Endothelial cell (in vitro differentiated cells): ENCODE measurements around the gene PDE4D. TPM values are rescaled to one million over a fixed set of nuclear protein-coding genes. Genes with fewer than 3 reads are reported as not detected.

Experiments
- DNase-seq: peaks from one replicate; pipeline ENCODE4 v3.0.0; 2021; ENCODE audit warnings: low spot score
- H3K27ac Mint-ChIP-seq: one replicate; pipeline ENCODE4 v1.8.0; 2021; ENCODE audit warnings: mixed read lengths, inconsistent platforms; ENCODE audit not compliant: unreplicated experiment
- H3K27me3 Mint-ChIP-seq: one replicate; pipeline ENCODE4 v1.8.0; 2021; ENCODE audit warnings: mild to moderate bottlenecking, moderate library complexity, mixed read lengths, inconsistent platforms; ENCODE audit not compliant: unreplicated experiment
- H3K36me3 Mint-ChIP-seq: one replicate; pipeline ENCODE4 v1.8.0; 2021; ENCODE audit warnings: mild to moderate bottlenecking, low read depth, mixed read lengths, inconsistent platforms; ENCODE audit not compliant: unreplicated experiment
- H3K4me1 Mint-ChIP-seq: one replicate; pipeline ENCODE4 v1.8.0; 2021; ENCODE audit warnings: mild to moderate bottlenecking, mixed read lengths, inconsistent platforms; ENCODE audit not compliant: unreplicated experiment
- H3K4me3 Mint-ChIP-seq: one replicate; pipeline ENCODE4 v1.8.0; 2021; ENCODE audit warnings: mild to moderate bottlenecking, mixed read lengths, inconsistent platforms; ENCODE audit not compliant: unreplicated experiment
- H3K9me3 Mint-ChIP-seq: one replicate; pipeline ENCODE4 v1.8.0; 2021; ENCODE audit warnings: mixed read lengths, inconsistent platforms; ENCODE audit not compliant: unreplicated experiment
- total RNA-seq: library from RNA; stranded (reverse); fragmentation: NEBNext Ultra II Directional; extraction: Animal tissue kit (Norgen Biotek cat#: 25700); gene quantifications from one replicate; pipeline ENCODE4 v1.2.1, GENCODE V29; 2021; ENCODE audit not compliant: unreplicated experiment
- TF ChIP-seq, protein P1 (sequence below): fragments of 200-600 bp; sonication (generic); IDR thresholded peaks from one replicate; pipeline ENCODE4 v1.5.0; 2021; ENCODE audit warnings: antibody characterized with exemption; ENCODE audit not compliant: unreplicated experiment

Gene PDE4D
- total RNA-seq, 1 donor from 2014 or later: 9.4 TPM

DNA sequence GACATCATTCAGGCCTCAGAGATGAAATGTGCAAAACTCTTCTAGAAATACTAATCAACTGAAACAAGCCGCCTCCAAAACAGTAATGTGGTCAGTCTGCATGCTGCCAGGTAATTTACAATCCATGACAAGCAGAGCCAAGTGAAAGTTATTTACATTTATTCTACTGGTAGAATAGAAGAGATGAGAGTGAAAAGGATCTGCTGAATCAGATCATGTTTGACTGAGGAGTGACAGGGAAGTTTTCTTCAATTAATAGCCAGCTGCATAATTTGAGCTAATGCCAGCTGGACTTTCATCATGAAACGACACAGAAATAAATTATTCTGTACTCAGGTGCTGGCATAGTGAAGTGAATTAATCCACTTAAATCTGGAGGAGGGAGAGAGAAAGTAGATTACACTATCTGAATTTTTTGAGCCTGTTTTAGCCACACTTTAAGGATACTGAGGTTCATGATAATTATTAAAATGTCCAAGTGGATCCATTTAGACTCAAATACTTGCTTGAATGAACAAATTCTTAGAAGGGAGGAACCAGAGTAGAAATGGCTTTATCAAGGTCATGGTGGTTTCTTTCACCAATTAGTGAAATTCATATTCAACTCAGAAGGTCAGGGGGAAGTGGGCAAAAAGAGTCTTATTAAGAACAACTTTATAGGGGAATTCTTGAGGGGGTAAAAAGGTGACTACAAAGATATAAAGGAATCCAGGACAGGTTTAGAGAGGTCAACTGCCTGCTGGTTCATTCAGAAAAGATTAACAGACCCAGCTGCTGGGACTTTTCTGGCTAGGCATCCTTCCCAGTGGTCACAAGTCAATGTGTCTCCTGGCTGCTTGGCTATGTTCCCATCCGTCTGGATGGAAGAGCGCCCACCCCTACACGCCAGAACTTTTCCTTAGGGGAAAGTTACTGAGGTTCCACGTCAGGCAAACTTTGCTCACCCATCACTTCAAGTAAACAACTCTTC, 350.4 kb downstream of the PDE4D start:
- TF ChIP-seq, protein P1, sequence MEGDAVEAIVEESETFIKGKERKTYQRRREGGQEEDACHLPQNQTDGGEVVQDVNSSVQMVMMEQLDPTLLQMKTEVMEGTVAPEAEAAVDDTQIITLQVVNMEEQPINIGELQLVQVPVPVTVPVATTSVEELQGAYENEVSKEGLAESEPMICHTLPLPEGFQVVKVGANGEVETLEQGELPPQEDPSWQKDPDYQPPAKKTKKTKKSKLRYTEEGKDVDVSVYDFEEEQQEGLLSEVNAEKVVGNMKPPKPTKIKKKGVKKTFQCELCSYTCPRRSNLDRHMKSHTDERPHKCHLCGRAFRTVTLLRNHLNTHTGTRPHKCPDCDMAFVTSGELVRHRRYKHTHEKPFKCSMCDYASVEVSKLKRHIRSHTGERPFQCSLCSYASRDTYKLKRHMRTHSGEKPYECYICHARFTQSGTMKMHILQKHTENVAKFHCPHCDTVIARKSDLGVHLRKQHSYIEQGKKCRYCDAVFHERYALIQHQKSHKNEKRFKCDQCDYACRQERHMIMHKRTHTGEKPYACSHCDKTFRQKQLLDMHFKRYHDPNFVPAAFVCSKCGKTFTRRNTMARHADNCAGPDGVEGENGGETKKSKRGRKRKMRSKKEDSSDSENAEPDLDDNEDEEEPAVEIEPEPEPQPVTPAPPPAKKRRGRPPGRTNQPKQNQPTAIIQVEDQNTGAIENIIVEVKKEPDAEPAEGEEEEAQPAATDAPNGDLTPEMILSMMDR: no peak
- Mint-ChIP-seq H3K36me3 (no peaks in the 10 kb centered on the region), H3K27me3 (no peaks in the 10 kb centered on the region), H3K9me3 (no peaks in the 10 kb centered on the region), H3K27ac (no peak overlapping the region), H3K4me3 (no peak overlapping the region), H3K4me1 (peaks cover 2% of the 10 kb centered on the region)
- DNase-seq: no peak

DNA sequence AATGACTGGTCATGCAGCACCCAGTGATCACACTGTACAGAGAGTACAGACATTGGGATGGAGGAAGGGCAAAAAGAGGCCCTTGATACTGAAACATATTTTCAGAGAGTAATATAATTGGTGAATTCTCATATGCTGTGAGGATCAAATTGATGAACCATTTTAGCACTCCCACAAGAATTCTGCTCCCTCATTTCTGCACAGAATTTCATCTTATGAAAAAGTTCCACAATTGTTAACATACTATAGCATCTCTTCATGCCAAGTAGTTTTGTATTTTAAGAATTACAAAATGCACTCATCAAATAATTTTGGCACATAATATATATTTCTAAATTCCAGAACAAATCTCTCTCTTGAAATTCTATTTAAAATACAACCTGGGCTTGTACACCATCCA, 351.2 kb downstream of the PDE4D start:
- Mint-ChIP-seq H3K27me3 (no peaks in the 10 kb centered on the region), H3K9me3 (no peaks in the 10 kb centered on the region), H3K36me3 (no peaks in the 10 kb centered on the region), H3K27ac (no peak overlapping the region), H3K4me3 (no peak overlapping the region), H3K4me1 (peaks cover 2% of the 10 kb centered on the region)
- DNase-seq: no peak
- TF ChIP-seq, protein P1: no peak

DNA sequence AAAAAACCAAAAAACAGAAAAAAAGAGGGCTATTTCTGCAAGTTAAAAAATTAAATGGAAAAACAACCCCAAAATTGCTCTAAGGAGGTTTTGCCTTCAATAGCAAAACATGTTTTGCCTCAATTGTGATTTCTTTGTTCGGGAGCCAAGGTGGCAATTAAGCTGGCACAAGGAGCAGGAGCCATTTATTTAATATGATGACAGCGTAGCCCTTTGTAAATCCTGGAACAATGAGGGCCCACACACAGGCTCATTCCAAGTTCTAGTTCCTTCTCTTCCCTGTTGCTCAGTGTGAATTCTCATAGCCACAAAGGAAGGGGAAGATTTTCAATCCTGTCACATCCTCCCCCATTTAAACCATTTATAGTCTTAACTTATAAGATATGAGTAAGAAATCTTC, 353.2 kb downstream of the PDE4D start:
- no peak for DNase-seq
- H3K27ac Mint-ChIP-seq: no peak overlapping the region

DNA sequence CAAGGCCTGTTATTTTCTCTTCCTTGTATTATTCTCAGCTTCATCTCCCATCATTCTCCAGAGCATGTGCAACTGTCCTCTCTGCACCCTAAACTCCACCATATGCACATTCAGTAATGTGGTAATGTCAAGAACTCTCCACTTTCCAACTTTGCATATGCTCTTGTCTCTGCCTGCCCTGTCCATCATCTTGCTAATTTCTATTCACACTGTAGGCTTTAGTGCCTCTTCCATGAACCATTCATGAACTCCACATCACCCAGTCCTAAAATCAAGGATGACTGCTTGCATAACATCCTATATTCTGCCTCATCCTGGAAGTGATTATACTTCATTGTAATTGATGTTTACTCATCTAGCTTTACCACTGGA, 354.8 kb downstream of the PDE4D start:
- Mint-ChIP-seq H3K36me3 (no peaks in the 10 kb centered on the region), H3K9me3 (no peaks in the 10 kb centered on the region), H3K4me1 (peaks cover 2% of the 10 kb centered on the region), H3K27ac (no peak overlapping the region), H3K4me3 (no peak overlapping the region), H3K27me3 (no peaks in the 10 kb centered on the region)
- DNase-seq: no peak
- TF ChIP-seq, protein P1: no peak

More for the DNA sequence above, 353.2 kb downstream of the PDE4D start:
- TF ChIP-seq, protein P1: no peak
- Mint-ChIP-seq H3K4me3 (no peak overlapping the region), H3K4me1 (peaks cover 2% of the 10 kb centered on the region), H3K27me3 (no peaks in the 10 kb centered on the region), H3K9me3 (no peaks in the 10 kb centered on the region), H3K36me3 (no peaks in the 10 kb centered on the region)
